ENCODE data around the gene PTK7.

Gene PTK7

DNA sequence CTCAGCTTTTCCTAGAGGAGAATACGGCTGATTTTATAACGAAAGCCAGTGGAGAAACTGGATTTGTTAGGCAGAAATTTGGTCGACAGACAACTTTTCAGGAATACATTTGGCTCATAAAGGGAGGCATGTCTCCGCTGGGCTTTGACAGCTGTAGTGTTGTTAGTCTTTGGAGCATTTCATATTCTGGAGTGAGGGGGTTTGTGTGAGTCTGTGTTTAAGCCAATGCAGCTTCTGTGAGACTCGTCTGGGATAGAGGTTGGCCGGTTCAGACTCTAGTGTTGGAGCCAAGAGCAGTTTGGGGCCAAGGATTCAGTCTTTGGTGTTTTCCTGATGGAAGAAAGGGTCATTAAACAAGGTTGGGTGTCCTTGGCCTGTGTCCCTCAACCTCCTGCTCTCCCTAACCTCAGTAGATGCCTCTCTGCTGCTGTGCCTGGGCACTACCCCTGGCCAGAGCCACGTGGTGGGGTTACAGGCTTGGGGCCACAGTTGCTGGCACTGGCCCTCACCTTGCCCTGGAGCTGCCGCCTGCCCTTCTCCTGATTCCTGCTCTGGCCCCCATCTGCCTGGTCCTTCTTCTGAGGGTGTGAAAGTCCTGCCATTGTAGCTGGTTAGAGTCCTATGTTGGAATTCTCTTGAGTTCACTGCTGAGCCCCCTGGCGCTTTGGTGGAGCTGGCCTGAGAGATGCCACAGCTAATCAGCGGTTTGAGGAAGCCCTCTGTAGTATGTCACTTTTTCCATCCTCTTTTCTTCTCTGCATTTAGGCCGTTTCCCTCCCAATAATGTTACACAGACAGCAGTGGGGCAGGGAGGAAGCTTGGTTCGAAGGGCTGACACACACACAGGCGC is 6.9 kb downstream of the PTK7 start:
- H3K9ac ChIP-seq (ENCODE audit: low read depth, low read length, poor library complexity, severe bottlenecking) = no peak overlapping the region
- H3K27me3 ChIP-seq (ENCODE audit: insufficient read depth, low read length, poor library complexity, severe bottlenecking) = no peaks in the 10 kb centered on the region
- no peaks in the 10 kb centered on the region for H3K9me2 ChIP-seq (replicated peaks; ENCODE audit: low read depth, low read length)
- no peaks in the 10 kb centered on the region for H3F3A ChIP-seq (ENCODE audit: low read depth)
- H4K20me1 ChIP-seq (ENCODE audit: insufficient read depth, low read length, poor library complexity, severe bottlenecking) = peaks cover 7% of the 10 kb centered on the region
- H3K9me3 ChIP-seq (ENCODE audit: insufficient read depth, low read depth, low read length) = no peaks in the 10 kb centered on the region
- no peak overlapping the region for H3K4me3 ChIP-seq (ENCODE audit: low read length, poor library complexity, severe bottlenecking)
- no peak overlapping the region for H2AFZ ChIP-seq (ENCODE audit: low read length)
- H3K79me2 ChIP-seq (ENCODE audit: insufficient read depth, low read length) = peaks cover 85% of the 10 kb centered on the region
- H3K4me1 ChIP-seq (ENCODE audit: insufficient read depth, low read length, poor library complexity, severe bottlenecking) = peaks cover 42% of the 10 kb centered on the region
- TF ChIP-seq CTCF (conservative IDR thresholded peaks at IDR 0.05; ENCODE audit: low read length) = no peak
- no peak for TF ChIP-seq EZH2phosphoT487 (IDR thresholded peaks at IDR 0.05; ENCODE audit: borderline replicate concordance)
- peak overlapping the region; percentile 13 for H3K4me2 ChIP-seq (ENCODE audit: low read depth, low read length, poor library complexity, severe bottlenecking)
- H3K36me3 ChIP-seq (ENCODE audit: insufficient read depth, low read length) = no peaks in the 10 kb centered on the region

DNA sequence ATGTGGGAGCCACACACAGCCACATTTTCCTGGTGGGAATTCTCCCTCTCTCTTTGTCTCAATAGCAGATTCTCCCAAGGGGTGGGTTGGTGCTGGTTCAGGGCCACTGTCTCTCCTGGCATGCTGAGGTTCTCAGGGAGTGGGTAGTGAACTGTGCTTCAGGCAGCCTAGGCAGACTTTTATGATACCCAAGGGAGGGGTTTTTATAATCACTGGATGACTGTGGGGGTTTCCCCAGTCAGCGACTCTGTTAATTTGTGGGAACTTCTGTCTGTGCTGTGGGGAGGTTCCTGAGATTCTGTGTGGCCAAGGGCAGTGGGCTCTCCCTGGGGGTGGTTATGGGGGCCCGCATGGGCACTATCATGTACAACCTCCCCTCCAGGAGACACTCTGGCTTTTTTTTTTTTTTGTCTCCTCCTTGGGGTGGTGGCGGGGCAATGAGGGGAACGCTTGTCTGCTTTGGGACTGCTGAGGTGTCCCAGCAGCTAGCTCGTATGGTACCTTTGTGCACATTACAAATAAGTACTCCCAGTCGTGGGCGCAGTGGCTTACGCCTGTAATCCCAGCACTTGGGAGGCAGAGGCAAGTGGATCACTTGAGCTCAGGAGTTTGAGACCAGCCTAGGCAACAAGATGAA is 10.0 kb downstream of the PTK7 start:
- H3K9me2 ChIP-seq (replicated peaks; ENCODE audit: low read depth, low read length) = no peaks in the 10 kb centered on the region
- no peak overlapping the region for H2AFZ ChIP-seq (ENCODE audit: low read length)
- no peaks in the 10 kb centered on the region for H3K9me3 ChIP-seq (ENCODE audit: insufficient read depth, low read depth, low read length)
- TF ChIP-seq CTCF (conservative IDR thresholded peaks at IDR 0.05; ENCODE audit: low read length) (no peak), EZH2phosphoT487 (IDR thresholded peaks at IDR 0.05; ENCODE audit: borderline replicate concordance) (no peak)
- no peaks in the 10 kb centered on the region for H3F3A ChIP-seq (ENCODE audit: low read depth)
- no peaks in the 10 kb centered on the region for H3K27me3 ChIP-seq (ENCODE audit: insufficient read depth, low read length, poor library complexity, severe bottlenecking)
- H3K36me3 ChIP-seq (ENCODE audit: insufficient read depth, low read length) = no peaks in the 10 kb centered on the region
- H3K4me1 ChIP-seq (ENCODE audit: insufficient read depth, low read length, poor library complexity, severe bottlenecking) = peaks cover 24% of the 10 kb centered on the region
- H3K79me2 ChIP-seq (ENCODE audit: insufficient read depth, low read length) = peaks cover 90% of the 10 kb centered on the region
- peaks cover 11% of the 10 kb centered on the region for H4K20me1 ChIP-seq (ENCODE audit: insufficient read depth, low read length, poor library complexity, severe bottlenecking)
- no peak overlapping the region for H3K4me3 ChIP-seq (ENCODE audit: low read length, poor library complexity, severe bottlenecking)
- H3K9ac ChIP-seq (ENCODE audit: low read depth, low read length, poor library complexity, severe bottlenecking) = no peak overlapping the region
- H3K4me2 ChIP-seq (ENCODE audit: low read depth, low read length, poor library complexity, severe bottlenecking) = peak overlapping the region; percentile 40

DNA sequence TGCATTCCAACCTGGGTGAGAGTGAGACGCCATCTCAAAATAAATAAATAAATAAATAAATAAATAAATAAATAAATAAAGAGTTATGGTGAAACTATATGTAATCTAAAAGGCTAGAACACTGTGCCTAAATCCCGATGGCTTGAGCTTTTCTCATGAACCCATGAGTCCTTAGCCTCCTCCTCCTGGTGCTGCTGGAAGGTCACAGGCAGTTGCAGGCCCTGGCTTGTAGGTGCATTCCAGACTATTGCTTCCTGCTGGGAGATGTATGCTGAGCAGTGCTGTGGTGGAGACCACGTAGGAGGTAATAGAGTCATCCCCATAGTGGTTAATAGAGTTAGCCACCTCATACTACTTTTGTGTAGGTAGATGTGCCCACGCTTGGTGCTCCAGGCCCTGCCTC is 12.5 kb downstream of the PTK7 start:
- H3F3A ChIP-seq (ENCODE audit: low read depth) = no peaks in the 10 kb centered on the region
- no peaks in the 10 kb centered on the region for H3K9me2 ChIP-seq (replicated peaks; ENCODE audit: low read depth, low read length)
- TF ChIP-seq CTCF (conservative IDR thresholded peaks at IDR 0.05; ENCODE audit: low read length) = no peak
- TF ChIP-seq EZH2phosphoT487 (IDR thresholded peaks at IDR 0.05; ENCODE audit: borderline replicate concordance) = no peak
- no peaks in the 10 kb centered on the region for H3K9me3 ChIP-seq (ENCODE audit: insufficient read depth, low read depth, low read length)
- peaks cover 17% of the 10 kb centered on the region for H4K20me1 ChIP-seq (ENCODE audit: insufficient read depth, low read length, poor library complexity, severe bottlenecking)
- no peaks in the 10 kb centered on the region for H3K36me3 ChIP-seq (ENCODE audit: insufficient read depth, low read length)
- H2AFZ ChIP-seq (ENCODE audit: low read length) = no peak overlapping the region
- H3K4me3 ChIP-seq (ENCODE audit: low read length, poor library complexity, severe bottlenecking) = no peak overlapping the region
- no peaks in the 10 kb centered on the region for H3K27me3 ChIP-seq (ENCODE audit: insufficient read depth, low read length, poor library complexity, severe bottlenecking)
- no peak overlapping the region for H3K9ac ChIP-seq (ENCODE audit: low read depth, low read length, poor library complexity, severe bottlenecking)
- no peak overlapping the region for H3K4me2 ChIP-seq (ENCODE audit: low read depth, low read length, poor library complexity, severe bottlenecking)
- peaks cover 85% of the 10 kb centered on the region for H3K79me2 ChIP-seq (ENCODE audit: insufficient read depth, low read length)
- peaks cover 26% of the 10 kb centered on the region for H3K4me1 ChIP-seq (ENCODE audit: insufficient read depth, low read length, poor library complexity, severe bottlenecking)
